OCI-LY7 (cell line): Measurements from ENCODE around the gene PARP3. TPM values are rescaled to one million over a fixed set of nuclear protein-coding genes. Genes with fewer than 3 reads are reported as not detected.

ENCODE experiments used
- BruUV-seq: library from RNA; stranded (reverse); fragments of 400-500 nt; replicated peaks from 2 replicates; lab custom pipeline; 2021; lab: Mats Ljungman, UMichigan
- CTCF ChIA-PET: fragments of 300-600 bp; sonication (Branson Sonifier 250); formaldehyde crosslinking; loops from one replicate; lab custom pipeline; 2022; ENCODE audit warnings: antibody characterized with exemption; ENCODE audit not compliant: unreplicated experiment; lab: Charles Lee
- POLR2A ChIA-PET: fragments of 300-600 bp; sonication (Branson Sonifier 250); formaldehyde crosslinking; loops from one replicate; lab custom pipeline; 2022; ENCODE audit warnings: antibody characterized with exemption; lab: Charles Lee
- DNase-seq: peaks from one replicate; pipeline ENCODE4 v3.0.0-alpha.2; 2015; ENCODE audit warnings: low spot score
- H2AFZ ChIP-seq: fragments of 200-600 bp; sonication (generic), shearing (Covaris generic); 2 replicates; pipeline ENCODE4 v1.6.1; 2014; ENCODE audit warnings: mild to moderate bottlenecking, antibody characterized with exemption, low read length, moderate library complexity
- H3K27ac ChIP-seq: fragments of 200-600 bp; sonication (generic); 2 replicates; pipeline ENCODE4 v1.5.1; 2014; ENCODE audit warnings: mixed run types, low read depth, mild to moderate bottlenecking, moderate library complexity, low read length, inconsistent platforms; ENCODE audit not compliant: poor library complexity, severe bottlenecking
- H3K36me3 ChIP-seq: fragments of 200-600 bp; sonication (generic); 2 replicates; pipeline ENCODE4 v1.6.1; 2014; ENCODE audit warnings: mild to moderate bottlenecking, antibody characterized with exemption, low read length, moderate library complexity, mixed read lengths; ENCODE audit not compliant: insufficient read depth
- H3K4me1 ChIP-seq: fragments of 200-600 bp; sonication (generic); 2 replicates; pipeline ENCODE4 v1.5.1; 2014; ENCODE audit warnings: mild to moderate bottlenecking, low read length; ENCODE audit not compliant: insufficient read depth, poor library complexity, severe bottlenecking
- H3K4me2 ChIP-seq: fragments of 200-600 bp; sonication (generic); 2 replicates; pipeline ENCODE4 v1.6.1; 2014; ENCODE audit warnings: mild to moderate bottlenecking, low read length
- H3K4me3 ChIP-seq: fragments of 200-600 bp; sonication (generic); 2 replicates; pipeline ENCODE4 v1.5.1; 2014; ENCODE audit warnings: mild to moderate bottlenecking, low read depth, low read length; ENCODE audit not compliant: poor library complexity, severe bottlenecking
- H3K79me2 ChIP-seq: fragments of 200-600 bp; sonication (generic); 2 replicates; pipeline ENCODE4 v1.6.1; 2016; ENCODE audit warnings: low read depth, mild to moderate bottlenecking, low read length, moderate library complexity, mixed read lengths; ENCODE audit not compliant: insufficient read depth
- H3K9me2 ChIP-seq: fragments of 200-600 bp; sonication (generic); 2 replicates; pipeline ENCODE4 v1.6.1; 2016; ENCODE audit warnings: mild to moderate bottlenecking, low read length, mixed read lengths; ENCODE audit not compliant: insufficient read depth
- H3K9me3 ChIP-seq: fragments of 200-600 bp; sonication (generic); 2 replicates; pipeline ENCODE4 v1.6.1; 2014; ENCODE audit warnings: mild to moderate bottlenecking, mixed run types, low read length, mixed read lengths
- H4K20me1 ChIP-seq: fragments of 200-600 bp; sonication (generic); 2 replicates; pipeline ENCODE4 v1.6.1; 2014; ENCODE audit warnings: mild to moderate bottlenecking, antibody characterized with exemption, low read length, moderate library complexity, mixed read lengths; ENCODE audit not compliant: insufficient read depth
- EZH2phosphoT487 ChIP-seq: fragments of 200-600 bp; sonication (generic); IDR thresholded peaks from 2 replicates; pipeline ENCODE4 v1.6.1; 2018; ENCODE audit warnings: low read depth, borderline replicate concordance, mild to moderate bottlenecking, mixed run types, antibody characterized with exemption, low read length, moderate library complexity, mixed read lengths
- intact Hi-C: fragments of 100-400 bp; cut with micrococcal nuclease; formaldehyde crosslinking; loops from one replicate; pipeline ENCODE4 v1.10.0; 2022; ENCODE audit not compliant: unreplicated experiment
- total RNA-seq, 2 experiments: library from RNA; depleted of rRNA in 1 of 2; stranded (reverse); fragments of >200 nt in 1 of 2; shearing (Covaris generic) in 1 of 2; gene quantifications; 2 replicates each; pipeline ENCODE4 v1.2.3, GENCODE V29; 2014 to 2022
- TF ChIP-seq, protein P1 (sequence below): fragments of 200-600 bp; sonication (generic); conservative IDR thresholded peaks from 2 replicates; pipeline ENCODE4 v1.5.1; 2014; ENCODE audit warnings: mild to moderate bottlenecking, antibody characterized with exemption, low read length, moderate library complexity, mixed read lengths

Gene PARP3
- total RNA-seq, 2 experiments from 2014 or later, result 11.9 to 12.0 TPM

DNA sequence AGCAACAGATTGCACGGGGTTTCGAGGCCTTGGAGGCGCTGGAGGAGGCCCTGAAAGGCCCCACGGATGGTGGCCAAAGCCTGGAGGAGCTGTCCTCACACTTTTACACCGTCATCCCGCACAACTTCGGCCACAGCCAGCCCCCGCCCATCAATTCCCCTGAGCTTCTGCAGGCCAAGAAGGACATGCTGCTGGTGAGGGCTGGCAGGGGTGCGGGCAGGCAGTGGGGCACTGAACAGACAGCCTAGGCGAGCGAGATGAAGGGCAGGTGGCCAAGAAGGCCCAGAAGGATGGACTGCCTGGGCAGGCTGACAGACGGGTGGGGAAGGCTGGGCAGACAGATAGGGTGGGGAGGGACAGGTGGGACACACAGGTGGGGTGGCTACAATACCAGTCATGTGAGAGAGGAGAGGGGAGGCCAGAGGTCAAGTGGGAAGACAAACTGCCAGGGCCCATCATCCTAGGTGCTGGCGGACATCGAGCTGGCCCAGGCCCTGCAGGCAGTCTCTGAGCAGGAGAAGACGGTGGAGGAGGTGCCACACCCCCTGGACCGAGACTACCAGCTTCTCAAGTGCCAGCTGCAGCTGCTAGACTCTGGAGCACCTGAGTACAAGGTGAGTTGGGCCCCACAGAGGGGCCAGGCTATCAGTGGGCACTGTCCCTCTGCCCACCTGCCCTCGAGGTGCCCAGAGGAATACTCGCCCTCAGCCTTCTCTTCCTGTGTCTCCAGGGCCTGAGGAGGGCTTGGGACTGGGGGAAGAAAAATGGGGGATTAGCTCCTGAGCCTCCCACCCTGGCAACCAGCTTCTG lies 3.1 kb downstream of the PARP3 start:
- H3K4me3 ChIP-seq, result no peak overlapping the region
- TF ChIP-seq, protein P1, sequence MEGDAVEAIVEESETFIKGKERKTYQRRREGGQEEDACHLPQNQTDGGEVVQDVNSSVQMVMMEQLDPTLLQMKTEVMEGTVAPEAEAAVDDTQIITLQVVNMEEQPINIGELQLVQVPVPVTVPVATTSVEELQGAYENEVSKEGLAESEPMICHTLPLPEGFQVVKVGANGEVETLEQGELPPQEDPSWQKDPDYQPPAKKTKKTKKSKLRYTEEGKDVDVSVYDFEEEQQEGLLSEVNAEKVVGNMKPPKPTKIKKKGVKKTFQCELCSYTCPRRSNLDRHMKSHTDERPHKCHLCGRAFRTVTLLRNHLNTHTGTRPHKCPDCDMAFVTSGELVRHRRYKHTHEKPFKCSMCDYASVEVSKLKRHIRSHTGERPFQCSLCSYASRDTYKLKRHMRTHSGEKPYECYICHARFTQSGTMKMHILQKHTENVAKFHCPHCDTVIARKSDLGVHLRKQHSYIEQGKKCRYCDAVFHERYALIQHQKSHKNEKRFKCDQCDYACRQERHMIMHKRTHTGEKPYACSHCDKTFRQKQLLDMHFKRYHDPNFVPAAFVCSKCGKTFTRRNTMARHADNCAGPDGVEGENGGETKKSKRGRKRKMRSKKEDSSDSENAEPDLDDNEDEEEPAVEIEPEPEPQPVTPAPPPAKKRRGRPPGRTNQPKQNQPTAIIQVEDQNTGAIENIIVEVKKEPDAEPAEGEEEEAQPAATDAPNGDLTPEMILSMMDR, result no peak
- no peak for TF ChIP-seq EZH2phosphoT487
- ChIA-PET CTCF (no interaction called here), POLR2A (interaction anchor here (0.5 kb wide), 2 partner anchors 22 to 24 kb away, joined by 3 read pairs; no protein-coding TSS in a partner anchor)
- H3K27ac ChIP-seq, result no peak overlapping the region
- no peaks in the 10 kb centered on the region for H3K9me2 ChIP-seq
- BruUV-seq, result no TSS peak
- H3K4me2 ChIP-seq, result no peak overlapping the region
- H3K79me2 ChIP-seq, result peaks cover 14% of the 10 kb centered on the region
- peaks cover 18% of the 10 kb centered on the region for H3K4me1 ChIP-seq
- no peak overlapping the region for H2AFZ ChIP-seq
- H3K9me3 ChIP-seq, result no peaks in the 10 kb centered on the region
- no peaks in the 10 kb centered on the region for H3K36me3 ChIP-seq
- intact Hi-C loops, result no loop called here
- no peak for DNase-seq
- H4K20me1 ChIP-seq, result no peaks in the 10 kb centered on the region

DNA sequence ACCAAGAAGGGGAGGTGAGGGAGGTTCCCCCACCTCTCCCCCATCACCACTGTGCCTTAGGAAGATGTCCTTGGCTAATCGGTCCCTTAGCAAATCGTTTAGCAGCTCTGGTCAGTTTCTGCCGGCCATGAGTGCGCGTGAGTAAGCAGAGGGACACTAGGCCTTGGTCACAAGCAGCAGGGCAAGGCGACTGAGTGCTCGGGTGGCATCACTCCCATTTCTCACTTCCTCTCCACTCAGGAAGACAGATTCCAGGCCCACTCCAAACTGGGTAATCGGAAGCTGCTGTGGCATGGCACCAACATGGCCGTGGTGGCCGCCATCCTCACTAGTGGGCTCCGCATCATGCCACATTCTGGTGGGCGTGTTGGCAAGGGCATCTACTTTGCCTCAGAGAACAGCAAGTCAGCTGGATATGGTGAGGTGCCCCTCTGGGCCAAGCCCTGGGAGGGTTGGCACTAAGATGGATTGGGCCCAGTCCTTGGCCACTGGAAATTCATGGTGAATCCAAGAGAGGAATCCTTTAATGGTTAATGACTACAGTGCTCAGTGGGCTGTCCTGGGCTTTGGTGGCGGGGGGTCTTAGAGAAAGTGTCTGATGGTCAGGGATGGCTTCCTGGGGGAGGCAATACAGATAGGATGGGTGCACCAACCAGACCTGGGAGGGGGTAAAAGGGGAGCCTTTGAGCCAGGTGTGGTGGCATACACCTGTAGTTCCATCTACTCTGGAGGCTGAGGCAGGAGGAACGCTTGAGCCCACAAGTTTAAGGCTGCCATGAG lies 4.0 kb downstream of the PARP3 start:
- Histone ChIP-seq H3K4me2 (no peak overlapping the region), H4K20me1 (no peaks in the 10 kb centered on the region), H3K36me3 (no peaks in the 10 kb centered on the region), H3K9me2 (no peaks in the 10 kb centered on the region), H3K4me1 (peaks cover 11% of the 10 kb centered on the region), H3K9me3 (no peaks in the 10 kb centered on the region), H3K27ac (no peak overlapping the region), H3K4me3 (no peak overlapping the region), H2AFZ (no peak overlapping the region), H3K79me2 (peaks cover 5% of the 10 kb centered on the region)
- ChIA-PET CTCF (interaction anchor here (0.8 kb wide), 1 partner anchor 20 kb away, joined by 3 read pairs; no protein-coding TSS in a partner anchor), POLR2A (interaction anchor here (0.5 kb wide), 1 partner anchor 21 kb away, joined by 3 read pairs; no protein-coding TSS in a partner anchor)
- no peak for DNase-seq
- no TSS peak for BruUV-seq
- TF ChIP-seq EZH2phosphoT487, result no peak
- TF ChIP-seq, protein P1, result no peak
- intact Hi-C loops, result no loop called here
